Amniotic epithelial cell (primary cell): Measurements from ENCODE around the gene PRDM7.
"Not testable (repeated sequence)": the region's sequence is repeated elsewhere in the genome, so short reads cannot be mapped to it uniquely, and the experiment has no call there.

Experiments used
- DNase-seq: peaks from one replicate; pipeline ENCODE4 v3.0.0-alpha.2; 2010; ENCODE audit warnings: low read depth

The PRDM7 gene

GRCh38 chr16:90012991-90013745 is 64.0 kb downstream of the PRDM7 start:
- no peak for DNase-seq

DNA sequence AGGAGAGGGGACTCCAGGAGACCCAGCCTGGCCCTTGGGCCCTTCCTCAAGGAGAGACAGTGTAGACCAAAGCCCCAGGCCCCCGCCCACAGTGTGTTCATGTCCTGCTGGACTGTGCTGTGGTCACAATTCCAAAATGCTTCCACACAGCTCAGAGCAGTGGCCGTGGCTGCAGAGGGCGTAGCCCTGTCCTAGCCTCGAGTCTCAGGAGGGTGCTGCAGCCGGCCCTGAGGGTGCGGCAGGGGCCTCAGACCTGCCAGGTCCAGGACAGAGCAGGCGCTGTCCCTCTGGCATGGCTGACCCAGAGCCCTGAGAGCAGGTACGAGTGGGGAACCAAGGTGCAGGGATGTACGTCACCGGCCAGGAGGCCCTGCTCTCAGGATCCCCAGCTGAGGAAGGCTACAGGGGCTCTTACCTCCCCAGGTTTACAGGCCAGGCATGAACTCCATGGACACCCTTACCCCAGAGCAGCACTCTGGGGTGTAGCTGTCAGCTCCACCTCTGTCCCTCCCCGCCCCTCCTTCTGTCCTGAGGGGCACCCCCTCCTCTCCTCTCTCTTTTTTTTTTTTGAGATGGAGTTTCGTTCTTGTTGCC is 65.1 kb downstream of the PRDM7 start:
- DNase-seq: no peak

DNA sequence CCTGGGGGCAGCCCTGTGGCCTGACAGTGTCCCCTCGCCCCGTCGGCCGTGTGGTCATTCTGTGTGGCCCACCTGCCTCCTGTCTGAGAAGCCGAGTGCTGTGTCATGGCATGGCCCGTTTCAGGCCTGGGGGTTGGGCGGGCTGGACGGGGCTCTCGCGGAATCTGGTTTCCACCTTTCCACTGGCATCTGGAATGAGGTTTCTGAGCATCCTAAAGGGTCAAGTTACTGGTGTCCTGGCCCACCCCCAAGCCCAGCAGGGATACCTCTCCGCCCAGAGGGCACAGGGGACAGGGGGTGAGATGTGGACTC is 65.7 kb downstream of the PRDM7 start:
- DNase-seq: no peak

DNA sequence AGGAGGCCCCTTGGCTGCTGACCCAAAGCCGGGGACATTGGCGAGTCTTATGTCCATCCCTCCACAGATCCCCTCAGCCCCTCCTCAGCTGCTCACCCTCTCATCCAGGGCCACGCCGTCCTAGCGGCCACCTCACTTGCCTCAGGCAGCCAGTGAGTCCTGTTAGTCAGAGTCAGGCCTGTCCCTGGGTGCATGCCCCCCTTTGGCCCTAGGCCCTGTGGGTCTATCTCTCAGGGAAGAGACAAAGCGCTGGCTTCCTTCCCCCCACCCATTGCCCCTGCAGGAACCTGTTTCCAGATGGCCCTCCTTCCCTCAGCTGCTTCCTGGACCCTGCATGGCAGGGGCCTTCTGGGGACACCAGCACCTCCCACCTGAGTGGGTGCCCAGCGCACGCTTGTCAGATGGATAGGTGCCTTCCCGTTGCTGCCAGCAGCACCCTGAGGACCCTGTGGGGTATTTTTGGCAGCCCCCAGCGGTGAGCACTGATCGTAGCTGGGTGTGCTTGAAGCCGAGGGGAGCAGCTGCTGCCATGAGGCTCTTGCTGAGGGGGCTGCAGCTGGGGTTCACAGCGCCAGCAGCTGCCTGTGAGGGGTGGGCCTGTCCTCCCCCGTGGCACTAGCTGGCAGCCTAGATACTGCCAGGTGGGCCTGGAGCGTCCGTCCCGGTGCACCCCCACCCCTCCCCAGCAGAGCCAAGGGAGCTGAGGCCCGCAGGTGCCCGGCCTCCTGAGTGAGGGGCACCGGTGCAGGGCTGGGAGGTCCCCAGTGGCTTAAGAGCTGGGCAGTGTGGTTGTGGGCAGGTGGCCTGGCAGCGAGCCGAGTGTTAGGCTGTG is 66.2 kb downstream of the PRDM7 start:
- no peak for DNase-seq

DNA sequence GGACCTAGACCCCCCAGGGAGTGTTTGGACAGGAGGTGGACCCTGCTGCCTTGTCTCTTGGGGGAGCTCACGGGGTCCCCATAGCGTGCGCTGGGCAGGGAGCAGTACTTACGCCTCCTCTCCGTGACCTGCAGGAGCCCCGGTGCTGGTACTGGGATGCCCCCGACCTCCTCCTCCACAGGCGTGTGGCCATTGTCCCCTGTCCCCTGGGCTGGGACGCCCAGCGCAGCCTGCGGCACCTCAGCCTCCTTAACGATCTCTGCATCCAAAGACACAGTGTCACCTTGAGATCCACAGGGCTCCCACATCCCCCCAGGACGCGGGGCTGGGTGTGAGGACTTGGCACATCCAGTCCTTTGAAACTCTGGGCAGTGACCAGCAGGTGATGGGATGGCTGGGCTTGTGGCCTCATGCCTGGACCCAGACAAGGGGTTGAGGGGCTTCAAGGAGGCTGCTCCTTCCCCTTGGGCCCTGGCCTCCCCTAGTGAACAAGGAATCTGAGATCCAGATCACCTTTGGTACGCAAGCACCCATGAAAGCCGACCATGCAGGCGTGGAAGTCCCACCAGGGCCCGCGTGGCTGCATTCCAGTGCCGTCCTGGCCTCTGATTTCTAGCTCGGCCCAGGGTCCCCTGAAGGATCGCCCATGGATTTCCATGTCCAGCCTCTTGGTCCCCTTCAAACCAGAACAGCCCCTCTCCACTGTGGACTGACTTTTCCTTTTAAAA is 67.8 kb downstream of the PRDM7 start:
- DNase-seq: no peak

DNA sequence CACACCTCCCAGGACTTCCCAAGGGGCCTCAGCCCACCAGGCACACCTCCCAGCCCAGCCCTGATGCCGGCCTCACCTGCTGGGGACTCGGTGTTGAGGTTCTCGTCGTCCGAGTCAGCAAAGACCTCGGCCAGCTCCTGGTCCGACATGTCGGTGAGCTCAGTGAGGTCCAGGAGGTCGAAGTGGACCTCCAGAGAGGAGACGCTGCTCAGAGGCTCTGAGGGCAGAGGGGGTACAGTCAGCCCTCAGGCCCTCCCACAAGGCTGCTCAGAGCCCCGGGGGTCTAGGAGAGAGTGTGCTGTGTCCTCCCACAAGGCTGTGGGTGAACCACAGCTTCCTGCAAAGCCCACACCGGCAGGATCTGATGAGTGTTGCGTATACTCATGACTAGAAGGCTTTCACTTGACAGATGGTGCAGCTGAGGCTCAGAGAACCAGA is 68.4 kb downstream of the PRDM7 start:
- peak; percentile 20 for DNase-seq

- not testable (repeated sequence) for DNase-seq
These were observed 69.4 kb downstream of the PRDM7 start for GRCh38 chr16:90007635-90008234.

DNA sequence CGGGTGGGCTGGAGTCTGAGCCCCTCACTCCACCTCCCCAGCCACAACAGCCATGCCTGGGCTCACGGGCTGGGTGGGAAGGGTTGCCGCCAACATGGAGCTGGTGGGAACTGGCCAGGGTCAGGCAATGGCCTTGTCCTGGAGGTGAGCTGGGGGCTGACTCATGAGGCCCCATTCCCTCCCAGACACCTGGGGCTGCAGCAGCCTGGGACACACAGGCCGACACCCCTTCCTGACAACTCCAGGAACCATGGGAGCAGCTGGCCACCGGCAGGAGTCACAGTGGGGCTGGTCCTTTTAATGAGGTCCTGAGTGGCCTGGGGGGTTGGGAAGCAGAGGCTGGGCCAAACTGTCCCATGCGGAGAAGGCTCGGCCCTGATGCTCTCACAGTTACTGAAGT is 70.1 kb downstream of the PRDM7 start:
- no peak for DNase-seq
